HepG2 (cell line): ENCODE measurements around the gene LMAN1L. TPM values are rescaled to one million over a fixed set of nuclear protein-coding genes. Genes with fewer than 3 reads are reported as not detected.

Experiments used
- ATAC-seq: fragments of 200-7000 bp; cut with Tn5 transposase; 3 replicates; pipeline ENCODE4 v1.9.1; 2020; ENCODE audit warnings: mild to moderate bottlenecking, moderate library complexity
- BruUV-seq: library from RNA; stranded (reverse); fragments of 400-500 nt; replicated peaks from 2 replicates; lab custom pipeline; 2021; lab: Mats Ljungman, UMichigan
- CTCF ChIA-PET: fragments of 300-600 bp; formaldehyde crosslinking; extraction: SDS; loops from one replicate; lab custom pipeline; 2021; ENCODE audit warnings: low total read pairs, inconsistent platforms, low intra/inter-chr PET ratio; lab: Yijun Ruan, JAX
- POLR2A ChIA-PET: fragments of 350-600 bp; sonication (Branson Sonifier 250); formaldehyde crosslinking; loops from one replicate; lab custom pipeline; 2020; ENCODE audit warnings: antibody characterized with exemption, inconsistent platforms; lab: Yijun Ruan, JAX
- DNase-seq: peaks from one replicate; pipeline ENCODE4 v3.0.0-alpha.2; 2015; ENCODE audit warnings: low spot score
- FAIRE-seq: peaks from 3 replicates; lab custom pipeline; 2011; peaks lifted over from hg19 to GRCh38; lab: Jason Lieb, UNC
- H2AFZ ChIP-seq: one replicate; pipeline ENCODE4 v1.6.1; 2011; ENCODE audit warnings: low read length, inconsistent platforms
- H3K27ac ChIP-seq: fragments of 300-600 bp; 3 replicates; pipeline ENCODE4 v1.8.0; 2011; ENCODE audit warnings: mixed run types, mild to moderate bottlenecking, mixed read lengths, low read length, inconsistent platforms; ENCODE audit not compliant: insufficient read depth; ENCODE audit errors: extremely low read length
- H3K27me3 ChIP-seq, 2 experiments: fragments of 200-600 bp in 1 of 2; 2 replicates in 1 of 2; 3 replicates in 1 of 2; pipeline versions ENCODE4 v1.6.0 to v1.8.0; 2011; ENCODE audit warnings: low read length in 2 of 2, mild to moderate bottlenecking in 2 of 2, moderate library complexity in 2 of 2, inconsistent platforms in 1 of 2; ENCODE audit not compliant: insufficient read depth in 2 of 2, control insufficient read depth in 1 of 2
- H3K36me3 ChIP-seq, 2 experiments: fragments of 200-600 bp in 1 of 2; replicated peaks in 1 of 2; 2 replicates in 1 of 2; 3 replicates in 1 of 2; pipeline versions ENCODE4 v1.5.1 to v1.8.0; 2011; ENCODE audit warnings: low read length in 2 of 2, inconsistent platforms in 1 of 2; ENCODE audit not compliant: insufficient read depth in 2 of 2, control insufficient read depth in 1 of 2
- H3K4me1 ChIP-seq: 2 replicates; pipeline ENCODE4 v1.5.1; 2012; ENCODE audit warnings: low read length, inconsistent platforms; ENCODE audit not compliant: insufficient read depth
- H3K4me2 ChIP-seq: 2 replicates; pipeline ENCODE4 v1.6.0; 2011; ENCODE audit warnings: low read depth, low read length, inconsistent platforms
- H3K4me3 ChIP-seq, 3 experiments: fragments of 200-600 bp in 1 of 3; sonication (generic), shearing (Covaris generic) in 1 of 3; replicated peaks in 1 of 3; 2 replicates each; pipeline ENCODE4 v1.5.1; 2011 to 2016; ENCODE audit warnings: low read length in 3 of 3, inconsistent platforms in 2 of 3, low read depth in 2 of 3, mild to moderate bottlenecking in 2 of 3, control low read depth in 1 of 3, mixed read lengths in 1 of 3; ENCODE audit not compliant: insufficient read depth in 1 of 3
- H3K79me2 ChIP-seq: one replicate; pipeline ENCODE4 v1.6.1; 2011; ENCODE audit warnings: low read length, inconsistent platforms; ENCODE audit not compliant: insufficient read depth
- H3K9ac ChIP-seq: 2 replicates; pipeline ENCODE4 v1.6.0; 2011; ENCODE audit warnings: mild to moderate bottlenecking, low read depth, low read length, inconsistent platforms; ENCODE audit not compliant: insufficient read depth
- H3K9me3 ChIP-seq: 2 replicates; pipeline ENCODE4 v1.5.1; 2012; ENCODE audit warnings: mild to moderate bottlenecking, low read length
- H4K20me1 ChIP-seq: 2 replicates; pipeline ENCODE4 v1.6.0; 2011; ENCODE audit warnings: inconsistent platforms, mild to moderate bottlenecking, low read length, moderate library complexity; ENCODE audit not compliant: insufficient read depth
- ATF1 ChIP-seq: IDR thresholded peaks from 2 replicates; pipeline ENCODE4 v1.6.1; 2016; ENCODE audit warnings: mild to moderate bottlenecking, control low read depth
- ERF ChIP-seq: IDR thresholded peaks from 2 replicates; pipeline ENCODE4 v1.6.1; 2018; ENCODE audit warnings: missing biosample characterization, missing genetic modification reagents
- HDAC1 ChIP-seq: sonication (generic); formaldehyde crosslinking; IDR thresholded peaks from 2 replicates; pipeline ENCODE4 v1.5.1; 2020; ENCODE audit warnings: mild to moderate bottlenecking, missing genetic modification reagents
- HNF1A ChIP-seq, 2 experiments: sonication (generic) in 1 of 2; formaldehyde crosslinking in 1 of 2; IDR thresholded peaks; 2 replicates each; pipeline versions ENCODE4 v1.4.0 to v1.6.1; 2016 to 2020; ENCODE audit warnings: borderline replicate concordance in 1 of 2, low read depth in 1 of 2, mild to moderate bottlenecking in 1 of 2, missing genetic modification reagents in 1 of 2
- IRX3 ChIP-seq: sonication (generic); formaldehyde crosslinking; IDR thresholded peaks from 2 replicates; pipeline ENCODE4 v1.8.1; 2023; ENCODE audit warnings: mild to moderate bottlenecking, low read depth, missing genetic modification reagents, borderline replicate concordance
- JUND ChIP-seq: sonication (generic); formaldehyde crosslinking; IDR thresholded peaks from 2 replicates; pipeline ENCODE4 v1.8.0; 2022; ENCODE audit warnings: mild to moderate bottlenecking, missing genetic modification reagents
- KLF15 ChIP-seq: sonication (generic); formaldehyde crosslinking; IDR thresholded peaks from 2 replicates; pipeline ENCODE4 v1.8.1; 2023; ENCODE audit warnings: borderline replicate concordance, mild to moderate bottlenecking, inconsistent platforms, missing genetic modification reagents, mixed read lengths
- MIER2 ChIP-seq: IDR thresholded peaks from 2 replicates; pipeline ENCODE4 v1.6.1; 2016; ENCODE audit warnings: missing biosample characterization, missing genetic modification reagents
- RCOR2 ChIP-seq: IDR thresholded peaks from 2 replicates; pipeline ENCODE4 v1.6.1; 2016; ENCODE audit warnings: missing biosample characterization, missing genetic modification reagents
- SP140L ChIP-seq: sonication (generic); formaldehyde crosslinking; IDR thresholded peaks from 2 replicates; pipeline ENCODE4 v1.4.0; 2020; ENCODE audit warnings: missing genetic modification reagents, borderline replicate concordance
- ZNF451 ChIP-seq: sonication (generic); formaldehyde crosslinking; IDR thresholded peaks from 2 replicates; pipeline ENCODE4 v1.5.0; 2020; ENCODE audit warnings: mild to moderate bottlenecking, missing genetic modification reagents
- ZNF572 ChIP-seq: sonication (generic); formaldehyde crosslinking; IDR thresholded peaks from 2 replicates; pipeline ENCODE4 v1.5.1; 2020; ENCODE audit warnings: mild to moderate bottlenecking, missing genetic modification reagents
- WGBS: methylation state at CpG from one replicate; pipeline ENCODE4 v1.1.6; 2017; ENCODE audit warnings: low lambda C conversion rate; 5-methylcytosine and 5-hydroxymethylcytosine counted together
- in situ Hi-C: cut with HindIII; loops from 2 replicates; pipeline ENCODE4 v1.10.0; 2017; ENCODE audit warnings: low pct_unique_long_range_greater_than_20kb; ENCODE audit not compliant: extremely low pct_ligation_motif_present
- intact Hi-C: fragments of 100-400 bp; cut with micrococcal nuclease; formaldehyde crosslinking; loops from one replicate; pipeline ENCODE4 v1.10.0; 2022; ENCODE audit not compliant: unreplicated experiment
- polyA plus RNA-seq, 8 experiments: library from polyadenylated mRNA; depleted of rRNA in 3 of 8; stranded (reverse) in 7 of 8; unstranded in 1 of 8; fragments of >200 nt; fragmentation: Illumina TruSeq in 4 of 8; extraction: Trizol in 4 of 8; gene quantifications; 2 replicates each; pipeline versions ENCODE4 v1.2.1 to v1.2.3, GENCODE V29; 2011 to 2016; ENCODE audit warnings: low read depth in 4 of 8, missing spikeins in 1 of 8, mixed read lengths in 1 of 8; ENCODE audit not compliant: insufficient read depth in 1 of 8
- total RNA-seq, 5 experiments: library from RNA; depleted of rRNA; stranded (reverse); fragments of >200 nt; fragmentation: Illumina TruSeq; extraction: Trizol; gene quantifications; 2 replicates each; pipeline ENCODE4 v1.2.3, GENCODE V29; 2016; ENCODE audit warnings: low read depth in 1 of 5
- TF ChIP-seq, protein P1 (sequence below): sonication (generic); formaldehyde crosslinking; IDR thresholded peaks from 2 replicates; pipeline ENCODE4 v1.9.0; 2022; ENCODE audit warnings: missing genetic modification reagents, mild to moderate bottlenecking, borderline replicate concordance

Gene LMAN1L
- total and polyA plus RNA-seq, 2 of the 13 experiments (the other 11 are each of a cell fraction or from before 2014, with no cell fraction given), result not detected

DNA sequence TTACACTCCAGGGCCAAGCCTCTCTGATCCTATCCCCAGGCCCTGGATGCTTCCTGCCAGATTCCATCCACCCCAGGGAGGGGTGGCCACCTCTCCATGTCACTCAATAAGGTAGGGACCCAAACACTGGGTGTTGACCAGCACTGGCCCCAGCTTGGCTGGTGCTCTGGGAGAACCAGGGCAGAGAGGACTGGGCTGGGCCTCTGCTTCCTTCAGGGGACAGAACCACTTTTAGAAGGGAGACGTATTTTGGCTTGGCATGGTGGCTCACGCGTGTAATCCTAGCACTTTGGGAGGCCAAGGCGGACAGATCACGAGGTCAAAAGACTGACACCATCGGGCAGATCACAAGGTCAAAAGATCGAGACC, 9.1 kb downstream of the LMAN1L start:
- Histone ChIP-seq H2AFZ (no peak overlapping the region), H3K4me2 (no peak overlapping the region), H3K4me1 (peaks cover 31% of the 10 kb centered on the region), H3K4me3 (no peak overlapping the region), H3K9ac (no peak overlapping the region), H3K27me3 (peaks cover 3 to 28% of the 10 kb centered on the region in 2 experiments; a peak in 4 of 5 replicates), H3K36me3 (no peaks in the 10 kb centered on the region), H4K20me1 (no peaks in the 10 kb centered on the region; the same call in 1 of the 2 replicates), H3K27ac (no peak overlapping the region), H3K79me2 (no peaks in the 10 kb centered on the region), H3K9me3 (no peaks in the 10 kb centered on the region)
- CTCF ChIA-PET, result no interaction called here
- intact Hi-C loops, result no loop called here
- ATAC-seq (no peak), DNase-seq (no peak), FAIRE-seq (no peak)
- in situ Hi-C loops, result no loop called here
- WGBS, result 22% methylated on average over 7 of the region's 7 CpGs
- TF ChIP-seq RCOR2 (CRISPR knock-in tag) (no peak), SP140L (CRISPR knock-in tag) (no peak), IRX3 (CRISPR knock-in tag) (no peak), HDAC1 (no peak), ATF1 (no peak), KLF15 (CRISPR knock-in tag) (no peak), HNF1A (IDR thresholded peaks at IDR 0.05; ENCODE audit: low read depth) (no peak), HNF1A (CRISPR knock-in tag; IDR thresholded peaks at IDR 0.05; ENCODE audit: borderline replicate concordance) (no peak), ZNF572 (CRISPR knock-in tag) (no peak), ERF (CRISPR knock-in tag) (no peak), JUND (CRISPR knock-in tag) (no peak), ZNF451 (CRISPR knock-in tag) (no peak), MIER2 (CRISPR knock-in tag) (no peak)
- TF ChIP-seq, protein P1, sequence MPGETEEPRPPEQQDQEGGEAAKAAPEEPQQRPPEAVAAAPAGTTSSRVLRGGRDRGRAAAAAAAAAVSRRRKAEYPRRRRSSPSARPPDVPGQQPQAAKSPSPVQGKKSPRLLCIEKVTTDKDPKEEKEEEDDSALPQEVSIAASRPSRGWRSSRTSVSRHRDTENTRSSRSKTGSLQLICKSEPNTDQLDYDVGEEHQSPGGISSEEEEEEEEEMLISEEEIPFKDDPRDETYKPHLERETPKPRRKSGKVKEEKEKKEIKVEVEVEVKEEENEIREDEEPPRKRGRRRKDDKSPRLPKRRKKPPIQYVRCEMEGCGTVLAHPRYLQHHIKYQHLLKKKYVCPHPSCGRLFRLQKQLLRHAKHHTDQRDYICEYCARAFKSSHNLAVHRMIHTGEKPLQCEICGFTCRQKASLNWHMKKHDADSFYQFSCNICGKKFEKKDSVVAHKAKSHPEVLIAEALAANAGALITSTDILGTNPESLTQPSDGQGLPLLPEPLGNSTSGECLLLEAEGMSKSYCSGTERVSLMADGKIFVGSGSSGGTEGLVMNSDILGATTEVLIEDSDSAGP (CRISPR knock-in tag), result no peak
- no TSS peak for BruUV-seq
- POLR2A ChIA-PET, result no interaction called here
